Loucy (cell line): ENCODE results near the gene SAMD4A.

Source experiments
- H2AFZ ChIP-seq: fragments of 200-600 bp; sonication (generic); 2 replicates; pipeline ENCODE4 v1.6.0; 2016; ENCODE audit warnings: antibody characterized with exemption, mild to moderate bottlenecking, low read length, moderate library complexity
- H3F3A ChIP-seq: fragments of 200-600 bp; 2 replicates; pipeline ENCODE4 v1.6.0; 2016; ENCODE audit warnings: antibody characterized with exemption, low read depth, mild to moderate bottlenecking
- H3K27me3 ChIP-seq: fragments of 200-600 bp; sonication (generic); 2 replicates; pipeline ENCODE4 v1.6.1; 2014; ENCODE audit warnings: low read length, mild to moderate bottlenecking; ENCODE audit not compliant: insufficient read depth, poor library complexity, severe bottlenecking
- H3K36me3 ChIP-seq: fragments of 200-600 bp; sonication (generic); 2 replicates; pipeline ENCODE4 v1.6.1; 2016; ENCODE audit warnings: low read length; ENCODE audit not compliant: insufficient read depth
- H3K4me1 ChIP-seq: fragments of 200-600 bp; sonication (generic); 2 replicates; pipeline ENCODE4 v1.5.1; 2014; ENCODE audit warnings: low read length, mild to moderate bottlenecking; ENCODE audit not compliant: insufficient read depth, poor library complexity, severe bottlenecking
- H3K4me2 ChIP-seq: fragments of 200-600 bp; sonication (generic); 2 replicates; pipeline ENCODE4 v1.6.0; 2014; ENCODE audit warnings: antibody characterized with exemption, low read length, low read depth, mild to moderate bottlenecking; ENCODE audit not compliant: poor library complexity, severe bottlenecking
- H3K4me3 ChIP-seq: fragments of 200-600 bp; sonication (generic); 2 replicates; pipeline ENCODE4 v1.5.1; 2014; ENCODE audit warnings: low read length, mild to moderate bottlenecking, mixed read lengths; ENCODE audit not compliant: poor library complexity, severe bottlenecking
- H3K79me2 ChIP-seq: fragments of 200-600 bp; sonication (generic); 2 replicates; pipeline ENCODE4 v1.6.1; 2014; ENCODE audit warnings: low read length; ENCODE audit not compliant: insufficient read depth
- H3K9ac ChIP-seq: fragments of 200-600 bp; sonication (generic); 2 replicates; pipeline ENCODE4 v1.6.0; 2014; ENCODE audit warnings: mild to moderate bottlenecking, low read depth, low read length, moderate library complexity; ENCODE audit not compliant: poor library complexity, severe bottlenecking
- H3K9me2 ChIP-seq: fragments of 200-600 bp; sonication (generic); replicated peaks from 2 replicates; pipeline ENCODE4 v1.6.1; 2016; ENCODE audit warnings: low read depth, low read length, mixed read lengths
- H3K9me3 ChIP-seq: fragments of 200-600 bp; sonication (generic); 2 replicates; pipeline ENCODE4 v1.6.1; 2014; ENCODE audit warnings: mild to moderate bottlenecking, antibody characterized with exemption, low read length, low read depth; ENCODE audit not compliant: insufficient read depth
- H4K20me1 ChIP-seq: fragments of 200-600 bp; sonication (generic); 2 replicates; pipeline ENCODE4 v1.6.0; 2014; ENCODE audit warnings: antibody characterized with exemption, low read length, mild to moderate bottlenecking; ENCODE audit not compliant: insufficient read depth, poor library complexity, severe bottlenecking
- EZH2phosphoT487 ChIP-seq: fragments of 200-600 bp; IDR thresholded peaks from 2 replicates; pipeline ENCODE4 v1.6.1; 2018; ENCODE audit warnings: antibody characterized with exemption, mild to moderate bottlenecking, moderate library complexity, borderline replicate concordance
- TF ChIP-seq, protein P1 (sequence below): fragments of 200-600 bp; sonication (generic); conservative IDR thresholded peaks from 2 replicates; pipeline ENCODE4 v1.5.1; 2014; ENCODE audit warnings: mild to moderate bottlenecking, antibody characterized with exemption, low read length

The SAMD4A gene

DNA sequence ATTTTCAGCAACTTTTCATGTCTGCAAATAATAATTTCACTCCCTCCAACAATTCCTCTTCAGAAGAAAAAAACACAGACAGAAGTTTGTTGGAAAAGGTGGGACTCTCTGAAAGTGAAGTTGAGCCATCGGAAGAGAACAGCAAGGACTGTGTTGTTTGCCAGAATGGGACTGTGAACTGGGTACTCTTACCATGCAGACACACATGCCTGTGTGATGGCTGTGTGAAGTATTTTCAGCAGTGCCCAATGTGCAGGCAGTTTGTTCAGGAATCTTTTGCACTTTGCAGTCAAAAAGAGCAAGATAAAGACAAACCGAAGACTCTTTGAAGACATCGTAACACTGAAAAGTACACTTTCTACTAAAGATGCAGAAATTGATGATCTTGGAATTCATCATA, 28.9 kb upstream of the SAMD4A start:
- TF ChIP-seq EZH2phosphoT487, result no peak
- TF ChIP-seq, protein P1, sequence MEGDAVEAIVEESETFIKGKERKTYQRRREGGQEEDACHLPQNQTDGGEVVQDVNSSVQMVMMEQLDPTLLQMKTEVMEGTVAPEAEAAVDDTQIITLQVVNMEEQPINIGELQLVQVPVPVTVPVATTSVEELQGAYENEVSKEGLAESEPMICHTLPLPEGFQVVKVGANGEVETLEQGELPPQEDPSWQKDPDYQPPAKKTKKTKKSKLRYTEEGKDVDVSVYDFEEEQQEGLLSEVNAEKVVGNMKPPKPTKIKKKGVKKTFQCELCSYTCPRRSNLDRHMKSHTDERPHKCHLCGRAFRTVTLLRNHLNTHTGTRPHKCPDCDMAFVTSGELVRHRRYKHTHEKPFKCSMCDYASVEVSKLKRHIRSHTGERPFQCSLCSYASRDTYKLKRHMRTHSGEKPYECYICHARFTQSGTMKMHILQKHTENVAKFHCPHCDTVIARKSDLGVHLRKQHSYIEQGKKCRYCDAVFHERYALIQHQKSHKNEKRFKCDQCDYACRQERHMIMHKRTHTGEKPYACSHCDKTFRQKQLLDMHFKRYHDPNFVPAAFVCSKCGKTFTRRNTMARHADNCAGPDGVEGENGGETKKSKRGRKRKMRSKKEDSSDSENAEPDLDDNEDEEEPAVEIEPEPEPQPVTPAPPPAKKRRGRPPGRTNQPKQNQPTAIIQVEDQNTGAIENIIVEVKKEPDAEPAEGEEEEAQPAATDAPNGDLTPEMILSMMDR, result no peak
- Histone ChIP-seq H2AFZ (no peak overlapping the region), H3K9me2 (no peaks in the 10 kb centered on the region), H3K4me1 (no peaks in the 10 kb centered on the region), H3K27me3 (no peaks in the 10 kb centered on the region), H3K36me3 (peaks cover 13% of the 10 kb centered on the region), H4K20me1 (no peaks in the 10 kb centered on the region), H3K9ac (no peak overlapping the region), H3K79me2 (no peaks in the 10 kb centered on the region), H3F3A (no peaks in the 10 kb centered on the region), H3K9me3 (no peaks in the 10 kb centered on the region), H3K4me2 (no peak overlapping the region), H3K4me3 (no peak overlapping the region)

DNA sequence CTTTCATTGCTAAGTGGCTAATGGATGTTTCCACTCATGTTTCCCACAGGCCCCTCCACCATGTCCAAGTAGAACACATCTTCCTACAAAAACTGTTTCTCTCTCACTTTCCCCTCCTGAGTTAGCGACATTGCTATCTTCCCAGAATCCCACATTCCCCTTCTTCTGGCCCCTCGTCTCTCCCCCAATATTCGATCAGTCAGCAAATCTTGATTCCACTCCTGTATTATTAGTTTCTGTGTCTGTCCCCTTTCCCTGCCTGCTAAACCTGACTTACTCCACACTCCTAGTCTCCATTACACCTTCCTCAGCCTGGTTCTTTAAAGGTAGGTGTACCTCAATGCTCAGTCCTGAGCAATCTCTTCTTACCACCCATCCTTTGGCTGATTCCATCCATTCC, 19.3 kb upstream of the SAMD4A start:
- no peak overlapping the region for H3K9ac ChIP-seq
- no peaks in the 10 kb centered on the region for H3K9me2 ChIP-seq
- no peaks in the 10 kb centered on the region for H3K36me3 ChIP-seq
- H3K4me3 ChIP-seq, result no peak overlapping the region
- no peak overlapping the region for H2AFZ ChIP-seq
- TF ChIP-seq, protein P1, result no peak
- TF ChIP-seq EZH2phosphoT487, result no peak
- no peaks in the 10 kb centered on the region for H3K4me1 ChIP-seq
- H3K79me2 ChIP-seq, result no peaks in the 10 kb centered on the region
- no peaks in the 10 kb centered on the region for H3K27me3 ChIP-seq
- H3K9me3 ChIP-seq, result no peaks in the 10 kb centered on the region
- no peaks in the 10 kb centered on the region for H4K20me1 ChIP-seq
- H3K4me2 ChIP-seq, result no peak overlapping the region
- no peaks in the 10 kb centered on the region for H3F3A ChIP-seq

DNA sequence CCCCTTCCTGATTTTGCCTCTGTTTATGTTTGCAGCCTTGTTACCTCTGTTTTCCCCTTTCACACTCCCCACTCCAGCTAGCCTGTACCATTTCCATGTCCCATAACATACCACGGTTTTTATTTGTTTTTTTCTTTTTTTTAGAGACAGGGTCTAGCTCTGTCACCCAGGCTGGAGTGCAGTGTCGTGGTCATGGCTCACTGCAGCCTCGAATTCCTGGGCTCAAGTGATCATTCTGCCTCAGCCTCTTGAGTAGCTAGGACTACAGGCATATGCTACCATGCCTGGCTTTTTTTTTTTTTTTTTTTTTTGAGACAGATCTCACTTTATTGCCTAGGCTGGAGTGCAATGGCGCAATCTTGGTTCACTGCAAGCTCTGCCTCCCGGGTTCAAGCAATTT, 18.4 kb upstream of the SAMD4A start:
- H3K4me2 ChIP-seq, result no peak overlapping the region

More for the DNA sequence above, 18.4 kb upstream of the SAMD4A start:
- Histone ChIP-seq H3K4me3 (no peak overlapping the region), H3K9me2 (no peaks in the 10 kb centered on the region), H2AFZ (no peak overlapping the region), H3K36me3 (no peaks in the 10 kb centered on the region), H3K27me3 (no peaks in the 10 kb centered on the region), H3K79me2 (no peaks in the 10 kb centered on the region), H3K4me1 (no peaks in the 10 kb centered on the region), H4K20me1 (no peaks in the 10 kb centered on the region), H3K9me3 (no peaks in the 10 kb centered on the region), H3K9ac (no peak overlapping the region), H3F3A (no peaks in the 10 kb centered on the region)
- no peak for TF ChIP-seq EZH2phosphoT487
- TF ChIP-seq, protein P1, result no peak
